Gastroesophageal sphincter (tissue), 3 donors: ENCODE results near the gene ADGRD1.

Source experiments
- EP300 ChIP-seq: sonication (generic); formaldehyde crosslinking; IDR thresholded peaks from one replicate; pipeline ENCODE4 v1.6.1; 2017; ENCODE audit warnings: antibody characterized with exemption, mild to moderate bottlenecking
- POLR2A ChIP-seq, 2 donors: fragments of 450-650 bp; IDR thresholded peaks; one replicate each; pipeline ENCODE4 v1.6.1; 2017; ENCODE audit warnings: antibody characterized with exemption in 2 of 2, mild to moderate bottlenecking in 2 of 2, moderate library complexity in 1 of 2
- POLR2AphosphoS5 ChIP-seq: sonication (generic); formaldehyde crosslinking; IDR thresholded peaks from one replicate; pipeline ENCODE4 v1.6.1; 2017; ENCODE audit warnings: antibody characterized with exemption
- TF ChIP-seq, protein P1 (sequence below), 4 experiments: fragments of 200-600 bp in 2 of 4; fragments of 450-650 bp in 2 of 4; sonication (generic) in 1 of 4; IDR thresholded peaks; one replicate each; pipeline ENCODE4 v1.5.1; 2017 to 2019; ENCODE audit warnings: antibody characterized with exemption in 4 of 4, mild to moderate bottlenecking in 2 of 4, moderate library complexity in 2 of 4

DNA sequence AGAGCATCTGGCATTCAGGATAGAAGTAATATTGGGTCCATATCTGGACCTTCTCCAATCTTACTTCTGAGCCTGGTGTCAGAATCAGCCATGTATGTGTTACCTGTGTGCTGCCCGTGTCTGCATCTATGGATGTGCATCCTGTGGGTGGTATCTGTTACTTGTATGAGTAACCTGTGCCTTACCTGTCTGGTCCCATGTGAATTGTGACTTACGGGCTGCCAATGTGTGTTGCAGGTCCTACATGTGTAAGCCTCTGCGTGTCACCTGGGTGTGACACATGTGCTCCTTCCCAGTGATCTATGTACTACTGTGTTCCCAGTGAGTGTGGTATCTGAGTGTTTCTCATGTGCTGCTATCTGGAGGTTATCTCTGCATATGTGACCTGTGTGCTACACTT is 208.4 kb downstream of the ADGRD1 start:
- TF ChIP-seq, protein P1, sequence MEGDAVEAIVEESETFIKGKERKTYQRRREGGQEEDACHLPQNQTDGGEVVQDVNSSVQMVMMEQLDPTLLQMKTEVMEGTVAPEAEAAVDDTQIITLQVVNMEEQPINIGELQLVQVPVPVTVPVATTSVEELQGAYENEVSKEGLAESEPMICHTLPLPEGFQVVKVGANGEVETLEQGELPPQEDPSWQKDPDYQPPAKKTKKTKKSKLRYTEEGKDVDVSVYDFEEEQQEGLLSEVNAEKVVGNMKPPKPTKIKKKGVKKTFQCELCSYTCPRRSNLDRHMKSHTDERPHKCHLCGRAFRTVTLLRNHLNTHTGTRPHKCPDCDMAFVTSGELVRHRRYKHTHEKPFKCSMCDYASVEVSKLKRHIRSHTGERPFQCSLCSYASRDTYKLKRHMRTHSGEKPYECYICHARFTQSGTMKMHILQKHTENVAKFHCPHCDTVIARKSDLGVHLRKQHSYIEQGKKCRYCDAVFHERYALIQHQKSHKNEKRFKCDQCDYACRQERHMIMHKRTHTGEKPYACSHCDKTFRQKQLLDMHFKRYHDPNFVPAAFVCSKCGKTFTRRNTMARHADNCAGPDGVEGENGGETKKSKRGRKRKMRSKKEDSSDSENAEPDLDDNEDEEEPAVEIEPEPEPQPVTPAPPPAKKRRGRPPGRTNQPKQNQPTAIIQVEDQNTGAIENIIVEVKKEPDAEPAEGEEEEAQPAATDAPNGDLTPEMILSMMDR (IDR thresholded peaks at IDR 0.05), result no peak
- no peak for TF ChIP-seq POLR2A (IDR thresholded peaks at IDR 0.05)
- no peak for TF ChIP-seq EP300
- TF ChIP-seq POLR2AphosphoS5, result no peak
